ENCODE measurements around the gene RAB32.
"Not testable (repeated sequence)": the region's sequence is repeated elsewhere in the genome, so short reads cannot be mapped to it uniquely, and the experiment has no call there.

RAB32 gene

DNA sequence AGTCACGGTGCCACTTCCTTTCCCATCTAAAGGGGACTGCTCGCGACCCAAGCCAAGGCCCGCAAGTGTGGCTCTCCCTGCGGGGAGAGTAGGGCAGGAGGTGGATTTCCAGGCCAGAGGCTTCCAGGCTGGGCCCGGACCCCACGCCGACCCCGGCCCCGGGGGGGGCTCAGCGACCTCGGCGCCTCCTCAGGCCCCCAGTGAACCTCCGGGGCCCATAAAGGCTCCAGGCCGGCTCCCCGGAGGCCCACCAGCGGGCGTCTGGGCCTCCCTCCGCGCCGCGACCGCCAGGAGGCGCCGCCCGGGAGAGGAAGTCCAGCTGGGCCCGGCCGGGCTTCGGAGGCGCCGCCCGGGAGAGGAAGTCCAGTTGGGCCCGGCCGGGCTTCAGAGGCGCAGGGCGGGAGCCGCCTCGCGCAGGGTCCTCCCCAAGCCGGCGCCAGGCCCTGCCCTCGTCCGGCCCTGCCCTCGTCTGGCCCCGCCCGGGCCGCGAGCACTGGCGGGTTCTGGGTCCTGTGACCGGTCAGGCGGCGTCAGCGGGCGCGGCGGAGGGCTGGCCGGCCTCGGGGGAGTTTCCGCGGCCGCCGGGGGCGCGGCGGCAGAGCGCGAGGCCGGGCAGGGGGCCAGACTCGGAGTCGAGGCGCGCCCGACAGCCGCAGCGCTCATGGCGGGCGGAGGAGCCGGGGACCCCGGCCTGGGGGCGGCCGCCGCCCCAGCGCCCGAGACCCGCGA lies at the start of gene RAB32:
Gene RAB32, plus strand, starts transcription at position 623 of the 729 bp plus-strand sequence. Its CDS starts 39 bp downstream, at position 662.
- peak; percentile 89 for DNase-seq (ENCODE audit: low spot score)

DNA sequence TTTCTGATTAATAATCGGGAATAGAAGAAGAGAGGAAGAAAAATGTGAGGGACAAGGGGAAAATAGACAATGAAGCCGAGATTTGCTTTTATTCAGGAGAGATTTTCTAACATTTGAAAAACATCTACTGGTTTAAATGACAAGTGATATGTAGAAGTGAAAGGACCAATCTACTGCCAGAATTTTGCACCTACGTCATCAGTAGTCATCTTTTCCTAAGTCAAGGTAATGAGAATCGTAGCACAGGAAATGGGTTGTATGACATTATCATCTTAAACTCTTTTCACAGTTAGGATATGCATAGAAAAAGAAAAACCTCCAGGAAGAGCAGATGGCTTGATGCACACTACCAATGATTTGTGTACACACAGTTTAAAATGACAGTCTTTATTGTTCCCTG lies 45.3 kb upstream of the RAB32 start:
- DNase-seq (ENCODE audit: low spot score) = no peak

DNA sequence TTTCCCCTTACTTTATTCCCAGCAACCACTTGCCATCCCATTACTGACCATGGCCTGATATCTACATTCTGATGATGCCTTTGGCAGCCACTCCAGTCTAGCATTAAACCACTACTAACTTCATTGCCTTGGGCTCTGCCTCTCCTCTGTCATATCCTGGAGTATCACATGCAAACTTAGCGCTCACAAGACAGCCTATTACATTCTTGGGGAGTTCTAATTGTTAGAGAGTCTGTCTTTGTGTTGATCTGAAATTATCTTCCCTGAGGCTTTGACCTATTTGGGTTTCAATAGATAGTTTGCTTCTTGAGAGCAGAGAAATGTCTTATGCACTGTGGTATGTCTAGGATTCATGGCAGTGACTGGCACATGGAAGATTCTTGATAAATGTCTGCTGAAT lies 40.5 kb upstream of the RAB32 start:
- DNase-seq (ENCODE audit: low spot score) = no peak

DNA sequence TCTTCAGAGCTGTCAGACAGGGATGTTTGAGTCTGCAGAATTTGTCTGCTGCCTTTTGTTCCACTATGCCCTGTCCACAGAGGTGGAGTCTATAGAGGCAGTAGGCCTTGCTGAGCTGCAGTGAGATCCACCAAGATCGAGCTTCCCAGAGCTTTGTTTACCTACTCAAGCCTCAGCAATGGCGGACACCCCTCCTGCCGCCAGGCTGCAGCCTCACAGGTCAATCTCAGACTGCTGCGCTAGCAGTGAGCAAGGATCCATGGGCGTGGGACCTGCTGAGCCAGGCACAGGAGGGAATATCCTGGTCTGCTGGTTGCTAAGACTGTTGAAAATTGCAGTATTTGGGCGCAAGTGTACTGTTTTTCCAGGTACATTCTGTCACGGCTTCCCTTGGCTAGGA lies 28.4 kb upstream of the RAB32 start:
- no peak for DNase-seq (ENCODE audit: low spot score)

DNA sequence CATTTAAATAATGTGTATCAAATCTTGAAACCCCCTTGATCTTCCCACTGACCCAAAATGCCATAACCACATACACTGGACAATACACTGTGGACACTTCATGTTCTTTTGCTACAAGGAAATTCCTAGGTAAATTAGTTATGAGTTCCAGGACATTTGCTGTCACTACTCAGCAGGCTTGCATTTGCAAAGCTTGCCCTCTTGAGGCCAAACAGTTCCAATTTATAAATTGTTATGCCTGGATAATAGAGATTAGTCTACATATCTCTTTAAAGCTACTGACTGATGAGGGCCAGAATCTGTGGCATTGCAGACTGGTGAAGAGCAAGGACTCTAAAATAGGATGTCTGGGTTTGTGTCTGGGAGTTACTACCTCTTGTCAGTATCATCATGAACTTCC lies 17.4 kb upstream of the RAB32 start:
- no peak for DNase-seq (ENCODE audit: low spot score)

DNA sequence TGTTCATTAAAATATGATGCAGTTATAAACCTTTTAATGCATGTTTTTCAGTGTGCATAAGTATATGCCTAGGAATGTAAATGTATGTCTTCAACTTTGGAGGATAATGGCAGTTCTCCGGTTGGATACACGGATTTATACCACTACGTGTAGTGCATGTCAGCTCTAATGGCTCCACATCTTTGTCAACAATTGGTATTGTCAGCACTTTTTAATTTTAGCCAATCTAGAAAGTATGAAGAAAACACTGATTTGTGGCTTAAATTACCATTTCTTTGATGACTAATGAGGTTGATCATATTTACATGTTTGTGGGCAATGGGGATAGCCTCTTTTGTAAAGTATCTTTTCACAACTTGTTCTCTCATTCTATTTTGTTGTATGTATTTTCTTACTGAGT lies 10.9 kb upstream of the RAB32 start:
- no peak for DNase-seq (ENCODE audit: low spot score)

DNA sequence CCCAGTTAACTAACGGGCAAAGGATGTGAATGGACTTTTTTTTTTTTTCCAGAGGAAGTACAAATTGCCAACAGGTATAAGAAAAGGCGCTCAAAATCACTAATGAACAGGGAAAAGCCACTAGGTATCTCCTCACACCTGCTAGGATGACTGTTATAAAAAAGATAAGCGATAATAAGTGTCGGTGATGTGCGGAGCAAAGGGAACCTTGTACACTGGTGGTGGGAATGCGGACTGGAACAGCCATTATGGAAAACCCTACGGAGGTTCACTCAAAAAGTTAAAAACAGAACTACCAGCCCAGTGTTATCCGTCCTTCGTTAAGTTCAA lies 787 bp upstream of the RAB32 start:
- no peak for DNase-seq (ENCODE audit: low spot score)

DNA sequence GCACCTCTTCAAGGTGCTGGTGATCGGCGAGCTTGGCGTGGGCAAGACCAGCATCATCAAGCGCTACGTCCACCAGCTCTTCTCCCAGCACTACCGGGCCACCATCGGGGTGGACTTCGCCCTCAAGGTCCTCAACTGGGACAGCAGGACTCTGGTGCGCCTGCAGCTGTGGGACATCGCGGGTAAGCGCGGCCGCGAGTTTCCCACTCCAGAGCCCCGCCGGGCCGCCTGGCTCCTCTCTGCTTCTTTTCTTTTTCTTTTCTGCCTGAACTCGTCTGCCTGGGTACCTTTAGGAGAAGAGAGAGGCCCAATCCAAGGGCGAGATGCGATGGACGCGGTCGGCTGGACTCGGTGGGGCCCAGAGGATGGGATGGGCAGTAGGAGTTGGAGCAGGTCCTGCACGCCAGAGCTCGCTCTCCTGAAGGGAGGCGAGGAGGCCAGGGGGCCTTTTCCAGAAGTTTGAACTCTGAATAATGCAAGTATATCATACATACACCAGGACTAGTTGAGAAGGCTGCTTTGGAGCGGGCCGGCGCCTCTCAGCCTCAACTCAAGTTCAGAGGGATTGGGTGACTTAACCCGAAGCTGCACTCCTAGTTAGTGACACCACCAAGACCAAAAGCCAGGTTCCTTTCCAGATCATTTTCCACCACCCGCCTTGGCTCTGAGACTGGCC lies 445 bp downstream of the RAB32 start:
- peak; percentile 29 for DNase-seq (ENCODE audit: low spot score)

DNA sequence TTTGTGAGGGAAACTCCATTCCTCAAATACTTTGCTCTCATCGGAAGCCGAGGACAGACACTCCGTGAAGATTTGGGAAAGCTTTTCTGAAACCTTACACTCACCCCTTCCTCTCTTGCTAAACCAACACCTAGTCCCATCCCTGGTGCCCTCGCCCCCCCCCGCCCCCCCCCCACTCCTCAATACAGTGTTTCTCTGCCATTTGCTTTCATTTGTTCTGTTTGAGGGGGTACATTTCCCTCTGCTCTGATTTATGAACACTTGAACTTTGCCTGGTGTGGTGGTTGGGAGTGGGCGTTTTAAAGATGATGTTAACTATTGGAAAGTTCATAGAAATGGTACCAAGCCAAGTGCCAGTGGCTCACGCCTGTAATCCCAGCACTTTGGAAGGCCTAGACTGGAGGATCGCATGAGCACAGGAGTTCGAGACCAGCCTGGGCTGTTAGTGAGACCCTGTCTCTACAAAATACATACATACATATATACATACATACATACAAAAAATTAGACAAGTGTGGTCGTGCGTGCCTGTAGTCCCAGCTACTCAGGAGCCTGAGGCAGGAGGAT lies 1.1 kb downstream of the RAB32 start:
- no peak for DNase-seq (ENCODE audit: low spot score)

DNA sequence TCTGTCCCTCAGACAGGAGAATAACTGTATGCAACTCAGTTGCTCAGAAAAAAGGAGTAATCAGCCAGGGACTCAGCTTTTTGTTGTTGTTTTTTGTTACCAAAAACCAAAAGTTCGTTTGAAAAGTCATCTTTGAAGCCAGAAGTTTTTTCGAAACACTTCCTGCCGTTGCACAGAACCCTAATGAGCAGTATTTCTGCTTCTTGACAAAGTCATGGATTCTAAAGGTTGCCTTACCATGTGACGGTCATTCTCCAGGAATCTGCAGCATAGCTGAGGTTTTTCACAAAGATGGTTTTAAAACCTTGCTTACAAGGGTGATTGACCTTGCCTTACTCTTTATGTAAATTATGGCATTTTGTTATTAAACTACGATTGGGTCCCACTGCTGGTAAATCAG lies 1.9 kb downstream of the RAB32 start:
- peak; percentile 7 for DNase-seq (ENCODE audit: low spot score)

DNA sequence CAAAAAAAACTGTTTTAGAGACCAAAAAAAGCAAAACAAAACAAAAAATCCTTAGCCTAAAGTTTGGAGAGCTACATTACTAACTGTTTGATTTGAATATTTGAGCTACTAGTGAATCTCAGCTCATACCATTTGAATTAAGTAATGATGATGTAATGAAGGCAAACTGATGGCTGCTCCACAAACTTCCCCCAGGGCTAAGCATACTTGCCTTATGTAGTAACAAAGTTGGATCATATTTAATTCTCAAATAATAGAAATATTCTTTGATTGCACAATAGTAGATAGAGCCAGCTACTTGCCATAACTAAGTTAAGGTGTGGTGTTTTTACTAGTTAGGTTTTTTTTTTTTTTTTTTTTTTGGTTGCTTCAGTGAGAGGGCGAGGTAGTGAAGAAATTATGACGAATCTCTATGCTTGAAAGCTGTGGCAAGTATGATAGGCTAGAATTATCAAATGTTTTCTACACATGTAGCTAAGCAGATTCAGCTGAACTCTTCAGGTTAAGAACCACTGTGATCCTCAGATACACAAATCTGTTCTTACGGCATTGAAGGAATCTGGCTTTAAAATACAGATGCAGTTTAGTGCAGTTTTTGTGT lies 2.9 kb downstream of the RAB32 start:
- DNase-seq (ENCODE audit: low spot score) = peak; percentile 22

DNA sequence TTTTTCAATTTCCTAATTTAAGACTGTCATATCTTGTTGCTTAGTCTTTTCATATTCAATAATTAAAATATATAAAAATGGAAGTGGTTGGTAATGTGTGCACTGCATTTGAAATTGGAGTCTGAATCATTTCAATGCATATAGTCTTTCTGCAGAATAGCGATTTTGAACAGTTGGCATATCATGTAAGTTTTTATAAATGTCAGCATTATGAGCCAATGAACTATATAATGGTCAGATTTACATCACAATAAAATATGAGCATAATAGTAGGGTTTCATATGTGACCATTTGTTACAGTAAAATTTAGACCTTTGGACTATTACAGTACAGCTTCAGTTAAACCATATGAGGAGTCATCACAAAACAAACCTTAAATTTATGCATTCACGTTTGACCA lies 4.3 kb downstream of the RAB32 start:
- no peak for DNase-seq (ENCODE audit: low spot score)

DNA sequence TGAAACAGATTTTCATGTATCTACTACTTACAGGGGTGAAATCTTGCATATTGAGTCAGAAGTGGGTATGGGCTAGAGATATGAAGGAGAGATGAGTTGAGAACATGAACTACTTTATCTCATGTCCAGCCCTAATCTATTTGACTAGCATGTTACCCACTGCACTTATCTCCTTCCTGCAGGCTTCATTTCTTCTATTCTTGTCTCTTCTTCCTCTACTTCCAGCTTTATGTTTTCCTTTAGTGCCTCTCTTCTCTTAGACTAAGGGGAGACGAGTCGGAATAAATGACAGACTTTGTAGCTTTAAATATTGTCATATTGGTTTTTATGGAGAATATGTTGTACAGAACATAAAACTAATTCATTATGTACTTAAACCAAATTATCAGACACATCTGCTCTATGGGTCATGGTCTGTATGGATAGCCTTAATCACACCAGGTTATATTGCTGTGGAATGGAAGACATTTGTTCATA lies 5.3 kb downstream of the RAB32 start:
- no peak for DNase-seq (ENCODE audit: low spot score)

DNA sequence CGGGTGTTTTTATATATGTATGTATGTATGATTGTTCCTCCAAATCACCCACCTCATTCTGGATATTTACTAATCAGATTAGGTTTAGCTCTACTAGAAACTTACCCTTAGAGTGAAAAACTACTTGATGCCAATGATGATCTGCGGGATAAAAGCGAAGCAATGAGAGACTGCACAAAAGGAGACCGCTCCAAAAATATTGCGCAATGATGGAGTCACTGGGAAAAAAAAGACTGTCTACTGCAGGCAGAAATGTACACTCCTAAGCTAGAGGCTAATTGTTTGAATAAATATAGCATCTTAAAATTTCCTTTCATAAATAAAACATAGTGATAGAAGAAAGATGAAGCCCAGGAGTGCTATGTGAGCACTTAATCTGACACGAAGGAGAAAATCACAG lies 7.3 kb downstream of the RAB32 start:
- DNase-seq (ENCODE audit: low spot score) = no peak

DNA sequence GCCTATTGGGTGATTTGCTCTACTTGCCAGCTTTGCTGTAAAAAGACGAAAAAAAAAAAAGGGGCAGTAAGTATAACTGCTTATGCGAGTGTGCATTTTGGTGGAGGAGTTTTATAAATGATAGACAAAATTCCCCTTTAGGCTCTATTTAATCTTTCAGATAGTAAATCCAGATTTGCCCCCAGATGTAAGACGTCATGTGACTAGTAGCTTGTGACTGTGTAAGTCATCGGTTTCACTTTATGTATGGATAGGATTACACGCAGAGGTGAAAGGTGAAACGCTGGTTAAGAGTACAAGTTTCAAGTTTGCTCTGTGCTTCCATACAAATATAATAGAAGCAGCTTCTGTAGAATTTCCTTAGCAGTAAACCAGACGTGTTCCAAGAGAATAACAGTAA lies 7.9 kb downstream of the RAB32 start:
- DNase-seq (ENCODE audit: low spot score) = no peak

DNA sequence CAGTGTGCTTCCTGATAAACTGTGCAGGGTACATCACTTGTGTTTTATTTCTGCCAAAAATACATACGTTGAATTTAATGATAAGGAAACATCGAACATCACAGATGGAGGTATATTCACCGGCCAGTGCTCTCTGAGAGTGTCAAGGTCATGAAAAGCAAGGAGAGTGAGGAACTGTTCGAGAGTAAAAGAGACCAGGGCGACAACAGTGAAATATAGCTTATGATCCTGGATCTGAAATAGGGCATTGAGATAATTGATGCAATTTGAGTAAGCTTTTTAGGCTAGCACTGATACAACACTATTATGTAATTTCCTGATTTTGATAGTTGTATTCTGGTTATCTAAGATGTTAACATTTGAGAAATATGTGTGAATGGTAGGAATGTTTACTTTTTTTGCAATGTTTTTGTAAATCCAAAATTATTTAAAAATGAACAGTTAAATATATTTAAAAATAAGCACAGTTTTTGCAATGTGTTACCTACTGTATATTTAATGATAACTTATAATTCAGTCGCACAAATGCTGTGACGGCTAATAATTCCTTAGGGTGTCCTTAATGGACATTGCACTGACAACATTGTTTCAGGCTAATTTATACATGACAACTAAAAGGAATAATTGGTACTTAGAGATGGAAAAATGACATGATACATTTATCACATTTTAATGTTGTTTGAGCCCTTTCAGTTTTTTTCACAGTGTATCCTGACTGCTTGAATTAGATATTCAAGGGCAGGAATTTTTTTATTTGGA lies 9.9 kb downstream of the RAB32 start:
- DNase-seq (ENCODE audit: low spot score) = no peak

DNA sequence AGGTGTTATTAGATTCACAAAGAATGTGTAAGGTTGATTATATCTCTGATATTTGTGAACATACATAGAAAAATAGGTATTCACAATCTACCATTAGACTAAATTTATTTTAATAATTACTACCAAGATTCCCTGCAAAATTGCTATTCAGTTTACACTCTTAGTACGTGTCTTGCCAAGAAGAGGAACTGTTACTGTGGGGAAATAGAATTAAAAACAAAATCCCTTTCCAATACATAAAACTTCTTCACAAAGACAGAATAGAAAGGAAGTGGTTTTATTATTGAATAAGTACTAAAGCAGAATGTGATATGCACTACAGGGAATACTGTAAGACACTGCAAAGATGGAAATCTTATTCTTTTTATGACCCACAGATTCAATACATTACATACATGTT lies 17.0 kb downstream of the RAB32 start:
- no peak for DNase-seq (ENCODE audit: low spot score)

DNA sequence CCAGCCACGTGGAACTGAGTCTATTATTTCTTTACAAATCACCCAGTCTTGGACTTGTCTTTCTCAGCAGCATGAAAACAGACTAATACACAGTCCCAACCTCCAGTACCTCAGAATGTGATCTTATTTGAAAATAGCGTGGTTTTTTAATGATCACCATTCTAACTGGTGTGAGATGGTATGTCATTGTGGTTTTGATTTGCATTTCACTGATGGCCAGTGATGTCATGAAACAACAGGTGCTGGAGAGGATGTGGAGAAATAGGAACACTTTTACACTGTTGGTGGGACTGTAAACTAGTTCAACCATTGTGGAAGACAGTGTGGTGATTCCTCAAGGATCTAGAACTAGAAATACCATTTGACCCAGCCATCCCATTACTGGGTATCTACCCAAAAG lies 23.0 kb downstream of the RAB32 start:
- not testable (repeated sequence) for DNase-seq (ENCODE audit: low spot score)

DNA sequence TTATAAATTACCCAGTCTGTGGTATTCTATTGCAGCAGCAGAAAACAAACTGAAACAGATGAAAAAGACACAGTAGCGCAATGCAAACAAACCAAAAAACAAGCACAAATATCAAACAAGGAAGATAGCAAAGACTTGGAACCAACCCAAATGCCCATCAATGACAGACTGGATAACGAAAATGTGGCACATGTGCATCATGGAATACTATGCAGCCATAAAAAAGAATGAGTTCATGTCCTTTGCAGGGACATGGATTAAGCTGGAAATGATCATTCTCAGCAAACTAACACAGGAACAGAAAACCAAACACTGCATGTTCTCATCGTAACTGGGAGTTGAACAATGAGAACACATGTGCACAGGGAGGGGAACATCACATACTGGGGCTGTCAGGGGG lies 25.0 kb downstream of the RAB32 start:
- DNase-seq (ENCODE audit: low spot score) = not testable (repeated sequence)

DNA sequence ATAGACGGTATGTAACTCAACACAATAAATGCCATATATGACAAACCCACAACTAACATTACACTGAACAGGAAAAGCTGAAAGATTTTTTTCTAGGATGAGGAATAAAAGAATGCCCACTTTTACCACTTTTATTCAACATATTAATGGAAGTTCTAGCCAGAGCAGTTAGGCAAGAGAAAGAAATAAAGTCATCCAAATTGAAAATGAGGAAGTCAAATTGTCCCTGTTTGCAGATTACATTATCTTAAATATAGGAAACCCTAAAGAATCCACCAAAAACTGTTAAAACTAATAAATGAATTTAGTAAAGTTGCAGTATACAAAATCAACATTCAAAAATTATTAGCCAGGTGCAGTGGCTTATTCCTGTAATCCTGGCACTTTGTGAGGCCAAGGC lies 30.6 kb downstream of the RAB32 start:
- no peak for DNase-seq (ENCODE audit: low spot score)

DNA sequence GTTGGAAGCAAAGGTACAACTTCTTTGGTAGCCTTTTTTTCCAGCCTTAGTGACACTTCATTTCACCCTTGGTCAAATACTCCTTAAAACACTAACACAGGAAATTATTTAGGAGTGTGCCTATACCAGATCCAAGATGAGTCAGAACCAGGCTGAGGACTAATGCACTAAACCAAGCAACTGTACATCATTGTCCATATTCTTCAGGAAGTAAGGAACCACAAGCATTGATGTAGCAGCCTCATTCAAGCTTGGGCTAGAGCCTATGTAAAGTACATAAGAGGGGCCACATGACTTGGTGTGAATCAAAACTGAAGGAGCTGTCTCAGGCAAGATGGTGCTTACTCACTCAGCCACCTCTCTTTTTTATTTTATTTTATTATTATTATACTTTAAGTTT lies 34.4 kb downstream of the RAB32 start:
- DNase-seq (ENCODE audit: low spot score) = peak; percentile 13

DNA sequence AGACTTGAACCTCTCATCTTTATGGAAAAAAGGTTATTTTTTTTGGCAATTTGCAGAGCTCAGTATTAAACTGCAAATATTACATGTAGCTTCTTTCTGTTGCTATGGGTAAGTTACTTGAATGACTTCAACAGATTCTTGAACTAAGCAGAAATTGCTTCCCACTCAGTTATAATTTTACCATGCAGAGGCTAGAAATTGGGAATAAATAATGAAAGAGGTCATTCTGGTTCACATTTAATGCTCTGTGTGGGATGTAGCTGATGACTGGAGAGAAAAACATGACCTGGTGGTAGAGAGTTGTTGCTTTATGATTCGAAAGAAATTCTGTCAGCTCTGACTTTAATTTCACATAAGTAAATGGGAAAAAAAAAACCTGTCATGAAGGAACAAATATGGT lies 38.3 kb downstream of the RAB32 start:
- DNase-seq (ENCODE audit: low spot score) = no peak
